Ishikawa (cell line): Measurements from ENCODE around the gene MYOF.

Experiments
- CEBPB ChIP-seq: IDR thresholded peaks from 2 replicates; pipeline ENCODE4 v1.6.1; 2012
- EP300 ChIP-seq: IDR thresholded peaks from 2 replicates; pipeline ENCODE4 v1.6.1; 2012; ENCODE audit warnings: borderline replicate concordance
- FOXM1 ChIP-seq: IDR thresholded peaks from 2 replicates; pipeline ENCODE4 v1.6.1; 2012; ENCODE audit warnings: low read depth, borderline replicate concordance
- NFIC ChIP-seq: IDR thresholded peaks from 2 replicates; pipeline ENCODE4 v1.6.1; 2012
- RAD21 ChIP-seq: IDR thresholded peaks from 2 replicates; pipeline ENCODE4 v1.6.1; 2012; ENCODE audit warnings: low read depth
- TAF1 ChIP-seq: IDR thresholded peaks from 2 replicates; pipeline ENCODE4 v1.6.1; 2012; ENCODE audit warnings: low read depth, mild to moderate bottlenecking
- TCF12 ChIP-seq: IDR thresholded peaks from 2 replicates; pipeline ENCODE4 v1.6.1; 2012; ENCODE audit warnings: low read depth
- TF ChIP-seq, protein P1 (sequence below): IDR thresholded peaks from 2 replicates; pipeline ENCODE4 v1.6.1; 2012
- TF ChIP-seq, protein P2 (sequence below): IDR thresholded peaks from 2 replicates; pipeline ENCODE4 v1.6.1; 2012

- TF ChIP-seq TAF1 (no peak), FOXM1 (no peak), NFIC (no peak), RAD21 (no peak), CEBPB (no peak), EP300 (no peak), TCF12 (no peak)
- TF ChIP-seq, protein P1, sequence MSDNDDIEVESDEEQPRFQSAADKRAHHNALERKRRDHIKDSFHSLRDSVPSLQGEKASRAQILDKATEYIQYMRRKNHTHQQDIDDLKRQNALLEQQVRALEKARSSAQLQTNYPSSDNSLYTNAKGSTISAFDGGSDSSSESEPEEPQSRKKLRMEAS, result no peak
- TF ChIP-seq, protein P2, sequence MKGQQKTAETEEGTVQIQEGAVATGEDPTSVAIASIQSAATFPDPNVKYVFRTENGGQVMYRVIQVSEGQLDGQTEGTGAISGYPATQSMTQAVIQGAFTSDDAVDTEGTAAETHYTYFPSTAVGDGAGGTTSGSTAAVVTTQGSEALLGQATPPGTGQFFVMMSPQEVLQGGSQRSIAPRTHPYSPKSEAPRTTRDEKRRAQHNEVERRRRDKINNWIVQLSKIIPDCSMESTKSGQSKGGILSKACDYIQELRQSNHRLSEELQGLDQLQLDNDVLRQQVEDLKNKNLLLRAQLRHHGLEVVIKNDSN, result no peak
These were observed 137.4 kb downstream of the MYOF start for GRCh38 chr10:93344691-93345090.
